Activated CD4-positive, alpha-beta T cell treated with anti-CD3 and anti-CD28 coated beads for 36 hours (primary cell): ENCODE results near the gene CHKA. TPM values are rescaled to one million over a fixed set of nuclear protein-coding genes. Genes with fewer than 3 reads are reported as not detected.

Source experiments
- ATAC-seq: fragments of 200-7000 bp; cut with Tn5 transposase; one replicate; pipeline ENCODE4 v1.10.0; 2021; ENCODE audit warnings: mild to moderate bottlenecking, moderate library complexity
- CTCF ChIA-PET: fragments of 350-600 bp; sonication (Branson Sonifier 250); formaldehyde crosslinking; loops from one replicate; lab custom pipeline; 2021; ENCODE audit warnings: antibody characterized with exemption; lab: Charles Lee
- POLR2A ChIA-PET: fragments of 350-600 bp; sonication (Branson Sonifier 250); formaldehyde crosslinking; loops from one replicate; lab custom pipeline; 2021; ENCODE audit warnings: antibody characterized with exemption, inconsistent platforms; lab: Charles Lee
- DNase-seq: peaks from one replicate; pipeline ENCODE4 v3.0.0-alpha.2; 2020
- H3K27ac Mint-ChIP-seq: one replicate; pipeline ENCODE4 v1.8.0; 2021; ENCODE audit warnings: mixed read lengths
- H3K27me3 Mint-ChIP-seq: one replicate; pipeline ENCODE4 v1.8.0; 2021; ENCODE audit warnings: mixed read lengths
- H3K36me3 Mint-ChIP-seq: one replicate; pipeline ENCODE4 v1.8.0; 2021; ENCODE audit warnings: low read depth, mixed read lengths
- H3K4me1 Mint-ChIP-seq: one replicate; pipeline ENCODE4 v1.8.0; 2021; ENCODE audit warnings: mixed read lengths
- H3K4me3 Mint-ChIP-seq: one replicate; pipeline ENCODE4 v1.8.0; 2021; ENCODE audit warnings: mild to moderate bottlenecking, moderate library complexity, mixed read lengths
- H3K9me3 Mint-ChIP-seq: one replicate; pipeline ENCODE4 v1.8.0; 2021; ENCODE audit warnings: low read depth, mixed read lengths
- intact Hi-C, 2 experiments: fragments of 100-400 bp; cut with DNase I in 1 of 2; cut with micrococcal nuclease in 1 of 2; formaldehyde crosslinking; loops; one replicate each; pipeline versions ENCODE4 v1.14.2 to v1.15.1; 2022 to 2024; cut with DNase I, micrococcal nuclease
- total RNA-seq, 2 experiments: library from RNA; stranded (reverse); gene quantifications; one replicate each; pipeline ENCODE4 v1.2.3, GENCODE V29; 2021

CHKA gene
- total RNA-seq, 2 experiments from 2014 or later = 5.5 to 7.5 TPM

DNA sequence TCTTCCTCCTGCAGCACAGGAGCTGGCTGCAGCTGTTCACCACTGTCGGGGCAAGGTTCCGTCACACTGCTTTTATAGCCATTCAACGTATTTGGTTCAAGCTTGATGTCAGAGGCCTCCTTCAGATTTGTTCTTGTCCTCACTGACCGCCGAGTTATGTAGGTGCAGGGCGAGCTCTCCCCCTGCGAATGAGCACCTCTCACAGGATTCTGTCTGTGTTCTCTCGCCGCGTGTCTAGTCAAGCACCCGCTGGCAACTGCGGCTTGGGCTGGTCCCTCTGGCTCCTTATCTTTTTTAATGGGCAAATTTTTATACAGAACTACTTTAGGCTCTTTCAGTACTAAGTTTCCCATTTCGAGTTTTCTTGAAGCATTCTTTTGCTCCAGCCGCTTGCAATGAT is 37.4 kb upstream of the CHKA start:
- ATAC-seq = no peak
- H3K4me1 Mint-ChIP-seq = peaks cover 3% of the 10 kb centered on the region

DNA sequence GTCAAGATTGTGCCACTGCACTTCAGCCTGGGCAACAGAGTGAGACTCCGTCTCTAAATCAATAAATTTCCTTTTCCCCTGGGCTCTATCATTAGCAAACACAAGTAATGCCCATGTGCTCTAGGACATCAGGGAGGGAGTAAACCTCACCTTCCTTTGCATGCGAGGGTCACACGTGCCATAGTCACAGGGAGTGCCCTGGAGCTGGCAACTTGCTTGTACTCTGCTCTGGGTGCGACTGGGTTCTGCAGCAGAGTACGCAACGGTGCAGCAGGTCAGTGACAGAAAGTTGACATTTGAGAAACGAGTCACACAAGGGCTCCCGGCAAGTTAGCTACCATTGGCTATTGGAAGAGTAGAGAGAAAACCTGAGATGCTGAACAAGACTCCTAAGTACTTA is 32.6 kb upstream of the CHKA start:
- no peak overlapping the region for H3K27ac Mint-ChIP-seq
- H3K4me1 Mint-ChIP-seq = no peaks in the 10 kb centered on the region
- peaks cover 5% of the 10 kb centered on the region for H3K36me3 Mint-ChIP-seq
- intact Hi-C loops = no loop called here
- H3K27me3 Mint-ChIP-seq = no peaks in the 10 kb centered on the region
- no peak overlapping the region for H3K4me3 Mint-ChIP-seq
- CTCF ChIA-PET = no interaction called here
- POLR2A ChIA-PET = no interaction called here
- DNase-seq (no peak), ATAC-seq (no peak)
- no peaks in the 10 kb centered on the region for H3K9me3 Mint-ChIP-seq

More for the DNA sequence above, 37.4 kb upstream of the CHKA start:
- POLR2A ChIA-PET = no interaction called here
- Mint-ChIP-seq H3K27me3 (no peaks in the 10 kb centered on the region), H3K36me3 (peaks cover 11% of the 10 kb centered on the region), H3K27ac (no peak overlapping the region), H3K9me3 (no peaks in the 10 kb centered on the region), H3K4me3 (no peak overlapping the region)
- intact Hi-C loops = no loop called here
- no peak for DNase-seq
- CTCF ChIA-PET = interaction anchor here (1.1 kb wide), 1 partner anchor 9 kb away, joined by 4 read pairs; no protein-coding TSS in a partner anchor

DNA sequence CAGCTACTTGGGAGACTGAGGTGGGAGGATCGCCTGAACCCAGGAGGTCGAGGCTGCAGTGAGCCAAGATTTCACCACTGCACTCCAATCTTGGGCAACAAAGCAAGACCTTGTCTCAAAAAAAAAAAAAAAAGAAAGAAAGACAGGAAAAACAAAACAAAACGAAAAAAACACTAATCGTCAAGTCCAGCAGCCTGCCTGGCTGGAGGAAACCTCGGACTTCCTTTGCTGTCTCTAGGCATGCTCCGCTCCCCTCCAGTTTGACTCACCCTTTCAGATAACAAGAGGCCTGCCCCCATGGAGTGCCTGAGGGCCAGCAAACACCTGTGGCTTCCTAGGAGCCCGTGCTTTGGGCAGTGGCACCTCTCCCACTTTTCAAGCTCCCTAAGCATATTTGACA is 28.8 kb upstream of the CHKA start:
- Mint-ChIP-seq H3K4me1 (no peaks in the 10 kb centered on the region), H3K27me3 (no peaks in the 10 kb centered on the region), H3K4me3 (no peak overlapping the region), H3K9me3 (no peaks in the 10 kb centered on the region), H3K36me3 (no peaks in the 10 kb centered on the region), H3K27ac (no peak overlapping the region)
- ATAC-seq = no peak
- DNase-seq = no peak
- POLR2A ChIA-PET = no interaction called here
- CTCF ChIA-PET = no interaction called here
- intact Hi-C loops = no loop called here

DNA sequence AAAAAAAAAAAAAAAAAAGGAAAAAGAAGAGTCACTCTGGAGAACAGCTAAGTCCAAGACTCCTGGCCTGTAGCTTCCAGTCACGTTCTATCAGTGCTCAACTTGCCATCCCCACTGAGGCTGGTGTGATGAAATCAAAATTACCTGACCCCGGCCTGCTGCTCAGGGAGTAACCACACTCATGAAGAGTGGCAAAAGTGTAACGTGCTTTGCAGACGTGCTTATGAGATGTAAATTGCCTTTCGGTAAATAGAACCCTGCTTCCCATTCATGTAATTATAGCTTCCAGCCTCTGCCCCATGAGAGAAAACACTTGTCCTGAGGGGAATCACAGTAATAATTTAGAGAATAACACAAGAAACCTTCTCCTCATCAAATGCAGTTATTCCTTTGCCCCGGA is 28.2 kb upstream of the CHKA start:
- DNase-seq (no peak), ATAC-seq (no peak)
- POLR2A ChIA-PET = no interaction called here
- no peak overlapping the region for H3K27ac Mint-ChIP-seq
- no peak overlapping the region for H3K4me3 Mint-ChIP-seq
- CTCF ChIA-PET = no interaction called here
- no peaks in the 10 kb centered on the region for H3K4me1 Mint-ChIP-seq
- H3K27me3 Mint-ChIP-seq = no peaks in the 10 kb centered on the region
- no peaks in the 10 kb centered on the region for H3K36me3 Mint-ChIP-seq
- H3K9me3 Mint-ChIP-seq = no peaks in the 10 kb centered on the region
- intact Hi-C loops = no loop called here

DNA sequence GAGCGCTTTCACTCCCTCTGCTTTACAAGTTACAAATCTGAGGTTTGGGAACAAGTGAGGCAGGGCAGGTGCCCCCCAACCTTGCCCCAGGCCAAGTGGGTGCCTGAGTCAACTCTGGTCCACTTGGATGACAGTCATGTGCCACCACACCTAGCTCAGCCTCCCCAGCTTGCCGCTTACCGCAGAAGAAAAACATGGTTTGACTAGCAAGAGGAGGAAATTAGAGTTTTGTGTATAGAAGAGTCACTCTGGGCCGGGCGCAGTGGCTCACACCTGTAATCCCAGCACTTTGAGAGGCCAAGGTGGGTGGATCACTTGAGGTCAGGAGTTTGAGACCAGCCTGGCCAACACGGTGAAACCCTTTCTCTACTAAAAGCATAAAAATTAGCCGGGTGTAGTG is 27.7 kb upstream of the CHKA start:
- ATAC-seq = no peak
- POLR2A ChIA-PET = no interaction called here
- Mint-ChIP-seq H3K27me3 (no peaks in the 10 kb centered on the region), H3K4me3 (no peak overlapping the region), H3K27ac (no peak overlapping the region), H3K4me1 (no peaks in the 10 kb centered on the region), H3K9me3 (no peaks in the 10 kb centered on the region), H3K36me3 (no peaks in the 10 kb centered on the region)
- CTCF ChIA-PET = interaction anchor here (0.9 kb wide), 1 partner anchor 55 kb away, joined by 6 read pairs; no protein-coding TSS in a partner anchor
- no peak for DNase-seq
- intact Hi-C loops = no loop called here

DNA sequence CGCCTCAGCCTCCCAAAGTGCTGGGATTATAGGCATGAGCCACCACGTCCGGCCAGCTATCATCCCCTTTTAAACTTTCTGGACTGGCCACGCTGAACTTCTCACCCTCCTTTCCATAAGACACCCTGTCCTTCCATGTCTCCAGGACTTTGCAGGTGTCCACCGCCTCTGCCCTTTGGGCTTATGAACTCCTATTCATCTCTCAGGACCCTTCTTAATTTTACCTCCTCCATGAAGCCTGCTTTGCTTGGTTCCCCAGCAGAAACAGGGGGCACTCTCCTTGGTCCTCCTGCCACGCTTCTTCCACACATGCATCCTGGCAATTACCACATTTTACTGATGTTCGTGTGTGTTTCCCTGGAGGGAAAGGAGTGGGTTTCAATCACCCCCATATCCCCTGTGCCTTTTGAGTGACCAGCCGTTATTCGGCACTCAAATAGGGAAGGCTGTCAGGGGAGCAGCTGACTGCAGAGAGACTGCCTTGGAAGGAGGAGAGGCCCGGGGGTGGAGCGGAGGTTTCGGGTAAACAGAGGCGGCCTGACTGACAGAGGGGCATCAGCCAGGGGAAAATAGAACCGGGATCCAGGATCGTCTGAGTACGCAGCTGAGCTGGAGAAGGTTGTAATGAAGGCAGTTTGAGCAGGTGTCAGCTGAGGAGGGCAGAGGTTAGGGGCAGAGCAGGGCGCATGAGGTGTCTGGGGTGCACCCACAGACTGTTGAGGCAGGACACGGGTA is 27.1 kb upstream of the CHKA start:
- CTCF ChIA-PET = interaction anchor here (0.9 kb wide), 1 partner anchor 56 kb away, joined by 6 read pairs; no protein-coding TSS in a partner anchor
- ATAC-seq (no peak), DNase-seq (no peak)
- H3K27ac Mint-ChIP-seq = no peak overlapping the region
- no peaks in the 10 kb centered on the region for H3K9me3 Mint-ChIP-seq
- POLR2A ChIA-PET = no interaction called here
- H3K4me3 Mint-ChIP-seq = no peak overlapping the region
- intact Hi-C loops = no loop called here
- no peaks in the 10 kb centered on the region for H3K36me3 Mint-ChIP-seq
- no peaks in the 10 kb centered on the region for H3K4me1 Mint-ChIP-seq
- H3K27me3 Mint-ChIP-seq = no peaks in the 10 kb centered on the region

DNA sequence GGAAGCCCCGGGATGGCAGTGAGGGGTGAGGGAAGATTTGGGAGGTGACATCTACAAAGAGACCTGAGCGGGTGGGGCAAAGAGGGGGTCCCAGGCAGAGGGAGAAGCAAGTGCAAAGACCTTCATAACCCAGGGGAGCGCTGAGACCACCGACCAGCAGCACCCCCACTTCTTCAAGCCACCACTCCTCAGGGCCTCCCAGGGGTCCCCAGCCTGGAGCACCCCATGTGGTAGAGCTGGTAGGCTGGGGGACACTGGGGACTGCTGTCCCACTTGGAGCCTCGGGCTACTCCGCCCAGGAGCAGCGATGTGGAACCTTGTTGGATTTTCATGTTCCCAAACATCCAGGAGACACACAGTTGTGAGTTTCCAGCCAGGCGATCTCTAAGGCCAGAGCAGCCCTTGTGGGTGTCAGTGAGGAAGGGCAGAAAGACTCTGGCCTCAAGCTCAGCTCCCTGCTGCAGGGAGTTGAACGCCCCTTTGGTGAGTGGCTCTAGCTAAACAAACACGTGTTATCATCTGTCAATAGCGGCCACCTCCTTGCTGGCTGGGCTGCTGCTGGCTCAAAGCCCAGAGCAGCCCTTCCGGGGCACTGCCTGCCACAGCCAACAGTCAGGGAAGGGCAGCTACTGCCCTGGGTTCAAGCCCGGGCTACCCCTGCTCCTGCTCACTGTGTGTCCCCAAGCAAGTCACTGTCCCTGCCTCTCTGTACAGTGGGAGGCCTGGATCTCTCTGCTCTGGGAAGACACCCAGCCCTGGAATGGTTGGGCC is 25.7 kb upstream of the CHKA start:
- DNase-seq = no peak
- Mint-ChIP-seq H3K4me3 (no peak overlapping the region), H3K4me1 (peaks cover 7% of the 10 kb centered on the region), H3K27me3 (no peaks in the 10 kb centered on the region), H3K36me3 (no peaks in the 10 kb centered on the region), H3K27ac (no peak overlapping the region), H3K9me3 (no peaks in the 10 kb centered on the region)
- ATAC-seq = no peak
- ChIA-PET CTCF (interaction anchor here (0.5 to 0.6 kb wide), 2 partner anchors 33 to 1561 kb away, joined by 3 read pairs; no protein-coding TSS in a partner anchor), POLR2A (no interaction called here)
- intact Hi-C loops = no loop called here

DNA sequence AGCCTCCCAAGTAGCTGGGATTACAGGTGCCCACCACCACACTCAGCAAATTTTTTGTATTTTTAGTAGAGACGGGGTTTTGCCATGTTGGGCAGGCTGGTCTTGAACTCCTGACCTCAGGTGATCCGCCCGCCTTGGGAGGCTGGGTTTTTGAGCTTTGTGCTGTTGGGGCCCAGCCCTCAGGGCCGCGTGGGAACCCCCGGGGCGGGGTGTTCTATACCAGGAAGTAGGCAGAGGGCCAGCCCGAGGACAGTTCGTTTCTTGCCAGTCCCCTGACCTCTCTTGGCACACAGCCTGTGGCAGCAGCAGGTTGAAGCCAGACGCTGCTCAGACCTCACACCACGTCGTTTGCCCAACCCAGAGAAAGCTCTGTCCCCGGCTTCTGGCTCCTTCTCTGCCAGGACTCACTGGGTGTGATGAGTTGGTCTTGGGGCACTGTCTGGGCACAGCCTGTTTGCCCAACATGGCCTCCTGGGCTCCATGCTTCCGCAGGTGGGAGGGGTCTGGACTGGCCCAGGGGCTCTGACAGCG is 24.9 kb upstream of the CHKA start:
- DNase-seq (no peak), ATAC-seq (no peak)
- intact Hi-C loops = no loop called here
- Mint-ChIP-seq H3K36me3 (no peaks in the 10 kb centered on the region), H3K27me3 (no peaks in the 10 kb centered on the region), H3K4me1 (peaks cover 12% of the 10 kb centered on the region), H3K4me3 (no peak overlapping the region), H3K9me3 (no peaks in the 10 kb centered on the region), H3K27ac (no peak overlapping the region)
- ChIA-PET CTCF (interaction anchor here (0.6 kb wide), 1 partner anchor 1562 kb away, joined by 3 read pairs; no protein-coding TSS in a partner anchor), POLR2A (no interaction called here)

DNA sequence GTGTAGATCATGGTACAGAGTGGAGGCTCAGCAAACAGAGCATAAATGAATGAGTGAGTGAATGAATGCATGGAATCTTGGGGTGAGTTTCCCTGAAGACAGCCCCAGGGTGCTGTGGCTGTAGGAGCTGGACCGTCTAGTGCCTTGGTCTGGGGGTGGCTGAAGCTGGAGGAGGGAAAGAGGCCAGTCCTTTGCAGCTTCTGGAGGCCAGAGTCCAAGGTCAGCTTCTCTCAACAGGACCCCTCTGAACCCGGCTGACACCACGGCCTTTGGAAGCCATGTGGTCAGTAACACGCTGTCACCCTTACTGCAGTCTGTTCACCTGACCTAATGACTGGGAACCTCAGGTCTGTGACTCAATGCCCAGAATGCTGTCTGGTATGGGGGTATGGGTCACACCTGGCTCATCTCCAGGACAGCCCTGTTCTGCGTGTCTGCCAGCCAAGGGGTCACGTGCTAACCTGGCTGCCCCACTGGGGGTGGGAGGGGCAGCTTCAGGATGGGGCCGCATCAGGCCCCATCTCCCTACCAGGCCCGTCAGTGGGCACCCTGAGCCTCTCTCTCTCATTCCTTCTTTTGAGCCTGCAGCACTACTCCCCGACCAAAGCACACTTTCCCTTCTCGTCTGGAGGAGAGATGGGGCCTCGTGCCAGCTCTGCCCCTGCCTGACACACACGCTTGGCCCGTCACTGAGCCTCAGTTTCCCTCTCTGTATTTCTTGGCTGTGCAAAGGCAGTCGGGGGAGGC is 24.1 kb upstream of the CHKA start:
- H3K9me3 Mint-ChIP-seq = no peaks in the 10 kb centered on the region
- no peaks in the 10 kb centered on the region for H3K36me3 Mint-ChIP-seq
- no peaks in the 10 kb centered on the region for H3K27me3 Mint-ChIP-seq
- H3K27ac Mint-ChIP-seq = no peak overlapping the region
- peaks cover 12% of the 10 kb centered on the region for H3K4me1 Mint-ChIP-seq
- ChIA-PET CTCF (no interaction called here), POLR2A (no interaction called here)
- no peak overlapping the region for H3K4me3 Mint-ChIP-seq
- ATAC-seq (no peak), DNase-seq (no peak)
- intact Hi-C loops = no loop called here

DNA sequence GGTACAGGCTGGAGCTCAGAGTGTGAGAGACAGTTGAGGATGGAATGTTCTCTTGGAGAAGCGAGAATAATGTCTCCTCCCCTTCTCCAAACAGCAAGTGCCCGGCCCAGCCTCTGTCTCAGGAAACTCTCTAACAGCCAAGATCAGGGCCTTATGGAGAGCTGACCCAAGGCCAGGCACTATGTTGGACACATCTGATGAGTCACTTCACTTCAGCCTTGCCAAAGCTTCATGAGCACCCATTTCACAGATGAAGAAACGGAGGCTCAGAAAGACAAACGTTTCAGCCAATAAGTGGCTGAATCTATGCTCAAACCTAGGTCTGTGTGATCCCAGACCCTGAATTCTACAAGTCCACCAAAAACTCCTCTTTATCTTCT is 22.1 kb upstream of the CHKA start:
- DNase-seq (no peak), ATAC-seq (no peak)
- H3K9me3 Mint-ChIP-seq = no peaks in the 10 kb centered on the region
- ChIA-PET CTCF (interaction anchor here (0.5 kb wide), 1 partner anchor 813 kb away, joined by 3 read pairs; no protein-coding TSS in a partner anchor), POLR2A (no interaction called here)
- intact Hi-C loops = no loop called here
- peaks cover 12% of the 10 kb centered on the region for H3K4me1 Mint-ChIP-seq
- no peaks in the 10 kb centered on the region for H3K36me3 Mint-ChIP-seq
- no peak overlapping the region for H3K4me3 Mint-ChIP-seq
- no peaks in the 10 kb centered on the region for H3K27me3 Mint-ChIP-seq
- no peak overlapping the region for H3K27ac Mint-ChIP-seq
